ENCODE measurements around the gene IL7R. TPM values are rescaled to one million over a fixed set of nuclear protein-coding genes. Genes with fewer than 3 reads are reported as not detected.

The IL7R gene
- total and polyA plus RNA-seq, 8 donors: 3.9 to 144 (median 9.0) TPM

GRCh38 chr5:35870605-35871004, 13.9 kb downstream of the IL7R start:
- H3K9me3 ChIP-seq: no peaks in the 10 kb centered on the region
- no peaks in the 10 kb centered on the region for H3K27me3 ChIP-seq
- DNase-seq (no peak), ATAC-seq (no peak)
- TF ChIP-seq, protein P1, sequence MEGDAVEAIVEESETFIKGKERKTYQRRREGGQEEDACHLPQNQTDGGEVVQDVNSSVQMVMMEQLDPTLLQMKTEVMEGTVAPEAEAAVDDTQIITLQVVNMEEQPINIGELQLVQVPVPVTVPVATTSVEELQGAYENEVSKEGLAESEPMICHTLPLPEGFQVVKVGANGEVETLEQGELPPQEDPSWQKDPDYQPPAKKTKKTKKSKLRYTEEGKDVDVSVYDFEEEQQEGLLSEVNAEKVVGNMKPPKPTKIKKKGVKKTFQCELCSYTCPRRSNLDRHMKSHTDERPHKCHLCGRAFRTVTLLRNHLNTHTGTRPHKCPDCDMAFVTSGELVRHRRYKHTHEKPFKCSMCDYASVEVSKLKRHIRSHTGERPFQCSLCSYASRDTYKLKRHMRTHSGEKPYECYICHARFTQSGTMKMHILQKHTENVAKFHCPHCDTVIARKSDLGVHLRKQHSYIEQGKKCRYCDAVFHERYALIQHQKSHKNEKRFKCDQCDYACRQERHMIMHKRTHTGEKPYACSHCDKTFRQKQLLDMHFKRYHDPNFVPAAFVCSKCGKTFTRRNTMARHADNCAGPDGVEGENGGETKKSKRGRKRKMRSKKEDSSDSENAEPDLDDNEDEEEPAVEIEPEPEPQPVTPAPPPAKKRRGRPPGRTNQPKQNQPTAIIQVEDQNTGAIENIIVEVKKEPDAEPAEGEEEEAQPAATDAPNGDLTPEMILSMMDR (IDR thresholded peaks at IDR 0.05): no peak
- intact Hi-C loops (cut with DNase I): no loop called here
- H3K4me1 ChIP-seq: no peaks in the 10 kb centered on the region
- no peak overlapping the region for H3K27ac ChIP-seq
- H3K36me3 ChIP-seq: peaks cover 0 to 71% of the 10 kb centered on the region in 2 donors
- no peak overlapping the region for H3K4me3 ChIP-seq

- DNase-seq (no peak), ATAC-seq (no peak)
- Histone ChIP-seq H3K9me3 (no peaks in the 10 kb centered on the region), H3K4me3 (no peak overlapping the region), H3K4me1 (peaks cover 0 to 4% of the 10 kb centered on the region in 2 donors), H3K36me3 (peaks cover 0 to 54% of the 10 kb centered on the region in 2 donors), H3K27me3 (no peaks in the 10 kb centered on the region), H3K27ac (no peak overlapping the region)
- TF ChIP-seq, protein P1 (IDR thresholded peaks at IDR 0.05): no peak
- intact Hi-C loops (cut with DNase I): no loop called here
These were observed 19.8 kb downstream of the IL7R start for GRCh38 chr5:35876454-35876853.

- ATAC-seq: peak; percentile 37
These were observed 20.2 kb downstream of the IL7R start for GRCh38 chr5:35876922-35877321.

GRCh38 chr5:35877655-35878054, 21.0 kb downstream of the IL7R start:
- Histone ChIP-seq H3K4me3 (no peak overlapping the region), H3K4me1 (peaks cover 0 to 4% of the 10 kb centered on the region in 2 donors), H3K36me3 (peaks cover 0 to 44% of the 10 kb centered on the region in 2 donors), H3K27ac (no peak overlapping the region), H3K27me3 (no peaks in the 10 kb centered on the region), H3K9me3 (no peaks in the 10 kb centered on the region)
- intact Hi-C loops (cut with DNase I): no loop called here
- DNase-seq (no peak), ATAC-seq (no peak)
- TF ChIP-seq, protein P1 (IDR thresholded peaks at IDR 0.05): no peak

More at GRCh38 chr5:35876922-35877321, 20.2 kb downstream of the IL7R start:
- peaks cover 0 to 49% of the 10 kb centered on the region in 2 donors for H3K36me3 ChIP-seq
- H3K9me3 ChIP-seq: no peaks in the 10 kb centered on the region
- peaks cover 0 to 4% of the 10 kb centered on the region in 2 donors for H3K4me1 ChIP-seq
- no peak overlapping the region for H3K4me3 ChIP-seq
- intact Hi-C loops (cut with DNase I): no loop called here
- TF ChIP-seq, protein P1 (IDR thresholded peaks at IDR 0.05): no peak
- no peaks in the 10 kb centered on the region for H3K27me3 ChIP-seq
- no peak overlapping the region for H3K27ac ChIP-seq
- DNase-seq: no peak

GRCh38 chr5:35878079-35878478, 21.4 kb downstream of the IL7R start:
- Histone ChIP-seq H3K27me3 (no peaks in the 10 kb centered on the region), H3K4me1 (peaks cover 3 to 4% of the 10 kb centered on the region in 2 donors), H3K36me3 (peaks cover 0 to 44% of the 10 kb centered on the region in 2 donors), H3K9me3 (no peaks in the 10 kb centered on the region), H3K27ac (no peak overlapping the region), H3K4me3 (no peak overlapping the region)
- TF ChIP-seq, protein P1 (IDR thresholded peaks at IDR 0.05): no peak
- intact Hi-C loops (cut with DNase I): no loop called here
- ATAC-seq (no peak), DNase-seq (no peak)
